Kidney tubule cell (primary cell): ENCODE data around the gene HES7.

Source experiments
- DNase-seq: peaks from one replicate; pipeline ENCODE4 v3.0.0-alpha.2; 2018; ENCODE audit warnings: low spot score

The HES7 gene

DNA sequence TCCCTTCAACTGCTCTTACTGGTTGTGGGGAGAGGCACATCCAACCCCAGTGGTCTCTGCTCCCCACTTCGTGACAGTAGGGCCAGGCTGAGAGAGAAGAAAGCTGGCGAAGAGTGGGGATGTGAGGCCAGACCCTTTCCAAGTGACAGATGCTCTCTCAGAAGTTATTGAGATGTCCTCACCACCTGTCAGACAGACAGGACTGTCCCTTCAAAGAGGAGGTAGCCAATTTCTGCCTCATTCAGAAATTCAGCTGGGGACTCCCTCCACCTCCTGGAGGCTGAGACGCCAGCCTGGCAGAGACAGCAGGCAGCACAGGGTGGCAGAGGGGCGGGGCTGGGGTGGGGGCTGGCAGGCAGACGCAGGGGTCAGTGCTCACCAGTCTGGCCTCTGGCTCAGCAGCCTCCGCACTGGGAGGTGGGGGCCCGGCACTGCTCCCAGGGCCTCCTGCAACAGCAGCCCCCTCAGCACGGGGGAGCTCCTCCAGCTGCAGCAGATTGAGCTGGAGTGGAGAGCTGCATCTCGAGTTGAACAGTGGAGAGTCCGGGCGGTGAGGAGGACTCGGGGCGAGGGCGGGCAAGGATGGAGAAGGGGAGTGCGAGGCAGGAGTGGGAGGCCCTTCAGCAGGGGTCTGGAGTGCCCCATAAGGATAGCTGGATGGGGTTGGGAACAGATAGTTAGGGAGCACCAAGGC is 19.1 kb upstream of the HES7 start:
- no peak for DNase-seq

DNA sequence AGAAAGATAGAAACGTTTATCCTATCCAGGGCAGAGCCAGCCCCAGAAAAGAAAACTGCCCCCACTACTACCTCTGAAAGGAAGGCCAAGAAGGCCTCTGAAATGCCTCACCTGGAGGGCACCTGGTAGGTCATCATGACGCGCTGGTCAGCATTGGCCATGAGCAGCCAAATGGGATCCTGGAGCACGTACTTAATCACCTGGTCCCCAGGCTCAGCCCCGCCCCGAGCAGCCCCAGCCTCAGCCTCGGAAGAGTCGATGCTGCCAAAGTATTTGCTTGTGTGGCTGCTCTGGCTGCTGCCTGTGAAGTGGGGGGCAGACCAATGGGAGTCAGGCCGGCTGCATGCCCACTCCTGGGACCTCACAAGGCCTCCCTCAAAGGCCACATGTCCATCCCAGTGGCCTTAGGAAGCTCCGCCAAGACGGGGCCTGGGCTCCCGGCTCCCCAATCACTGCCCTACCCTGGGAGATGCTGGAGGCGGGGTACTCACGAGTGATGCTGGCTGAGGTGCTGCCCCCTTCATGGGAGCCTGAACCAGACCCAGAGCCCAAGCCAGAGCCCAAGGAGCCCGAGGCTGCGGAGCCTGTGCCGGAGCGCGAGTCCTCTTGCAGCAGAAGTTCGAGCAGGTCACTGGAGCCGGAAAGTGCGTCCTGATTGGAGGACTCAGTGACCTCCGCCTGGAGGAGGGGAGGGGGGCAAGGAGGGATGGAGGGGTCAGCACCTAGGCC is 18.4 kb upstream of the HES7 start:
- DNase-seq = no peak

DNA sequence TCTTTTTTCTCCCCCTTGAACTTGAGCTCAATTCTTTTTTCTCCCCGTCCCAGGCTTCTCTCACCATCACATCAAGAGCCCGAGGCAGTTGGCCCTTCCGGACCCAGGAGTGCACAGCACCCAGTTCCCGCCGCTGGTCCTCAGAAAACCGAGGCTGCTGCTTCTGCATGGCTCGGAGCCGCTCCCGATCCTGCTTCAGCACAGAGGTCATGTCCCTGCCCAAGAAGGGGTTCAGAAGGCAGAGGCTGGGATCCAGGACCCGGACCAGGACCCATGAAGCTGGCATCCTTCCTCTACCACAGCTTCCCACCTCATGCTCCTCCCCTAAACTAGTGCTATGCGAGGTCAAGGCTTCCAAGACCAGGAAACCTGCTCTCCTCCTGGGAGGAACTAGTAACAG is 17.8 kb upstream of the HES7 start:
- no peak for DNase-seq

DNA sequence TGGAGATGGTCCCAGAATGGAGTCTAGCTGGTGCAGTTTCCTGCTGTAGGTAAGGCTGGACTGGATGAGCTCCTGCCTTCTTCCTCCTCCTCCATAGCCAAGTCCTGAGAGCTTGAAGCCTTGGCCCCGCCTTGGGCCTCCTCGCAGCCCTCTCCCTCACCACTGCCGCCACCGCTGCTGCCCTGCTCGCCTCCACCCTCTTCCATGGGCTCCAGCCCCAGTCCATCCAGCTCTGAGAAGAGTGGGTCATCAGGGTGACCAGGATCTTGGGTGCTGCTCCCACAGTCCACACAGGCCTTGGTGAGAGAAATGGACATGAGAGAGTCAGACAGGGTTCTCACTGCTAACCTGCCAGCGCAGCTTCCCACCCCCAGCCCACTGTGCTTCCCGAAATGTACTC is 17.1 kb upstream of the HES7 start:
- DNase-seq = no peak

DNA sequence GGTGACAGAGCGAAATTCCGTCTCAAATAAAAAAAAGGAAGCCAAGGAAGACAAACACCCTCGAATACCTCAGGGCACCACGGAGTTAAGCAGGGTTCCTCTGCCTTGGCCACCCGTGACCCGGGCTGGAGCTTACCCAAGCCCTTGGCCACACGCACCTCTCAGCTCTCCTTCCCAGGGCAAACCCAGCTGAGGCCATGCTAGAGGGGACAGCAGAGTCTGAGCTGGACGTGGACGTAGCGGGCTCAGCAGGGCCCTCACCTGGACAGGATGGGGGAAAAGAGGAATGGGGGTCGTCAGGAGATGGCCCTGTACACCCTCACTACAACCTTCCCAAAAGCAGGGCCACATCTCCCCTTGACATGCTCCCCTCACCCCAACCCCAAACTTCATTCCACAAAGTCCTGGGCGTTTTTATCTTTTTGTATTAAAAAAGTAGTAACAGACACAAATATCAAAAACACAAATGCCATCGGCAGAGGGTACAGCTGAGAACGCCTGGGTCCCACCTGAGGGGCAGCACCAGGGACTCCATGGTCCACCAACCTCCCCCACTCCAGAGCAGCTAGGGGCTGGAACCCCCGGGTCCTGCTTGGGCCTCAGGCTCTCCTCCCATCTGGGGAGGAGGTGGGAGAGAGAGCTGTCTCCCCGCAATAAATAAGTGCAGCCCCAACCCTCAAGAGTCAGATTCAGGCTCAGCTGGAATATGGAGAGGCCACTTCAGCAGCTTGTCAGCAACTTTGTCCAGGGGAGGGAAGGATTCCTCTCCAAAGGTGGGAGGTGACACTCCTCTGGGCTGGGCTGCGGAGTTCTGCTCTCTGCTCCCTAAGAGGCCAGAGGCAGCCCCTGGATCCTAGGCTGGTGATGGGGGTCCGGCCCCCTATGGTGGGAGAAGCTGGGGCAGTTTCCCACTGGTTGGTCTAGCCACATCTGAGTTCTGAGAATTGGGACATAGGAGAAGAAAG is 16.4 kb upstream of the HES7 start:
- no peak for DNase-seq

DNA sequence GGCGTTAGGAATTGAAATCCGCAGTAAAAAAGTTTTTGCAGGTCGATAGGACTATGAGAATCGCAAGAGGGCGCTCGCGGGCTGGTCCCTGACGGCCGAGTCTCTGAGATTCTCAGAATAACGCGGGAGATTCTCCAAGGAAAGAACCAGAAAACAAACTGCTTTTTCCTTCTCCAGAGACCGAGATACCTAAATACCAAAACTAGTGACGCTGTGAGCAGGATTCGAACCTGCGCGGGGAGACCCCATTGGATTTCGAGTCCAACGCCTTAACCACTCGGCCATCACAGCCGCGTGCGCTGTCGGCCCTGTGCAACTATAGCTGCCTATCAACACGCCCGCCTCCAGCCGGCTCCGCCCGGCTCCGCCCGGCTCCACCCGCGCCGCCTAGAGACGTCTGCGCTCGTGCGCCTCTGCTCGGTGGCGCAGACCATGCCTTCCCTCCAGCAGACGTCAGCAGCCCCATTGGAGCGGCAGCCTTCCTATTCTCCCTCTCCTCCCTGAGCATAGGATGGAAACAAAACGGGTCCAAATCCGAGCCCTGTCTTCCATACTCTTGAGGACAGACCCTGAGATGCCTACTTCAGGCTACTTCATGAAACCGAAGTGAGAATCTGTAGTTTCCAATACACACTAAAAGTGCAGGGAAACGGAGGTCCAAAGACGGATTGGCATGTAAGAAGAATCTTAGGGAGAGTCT is 14.9 kb upstream of the HES7 start:
- DNase-seq = peak; percentile 98

DNA sequence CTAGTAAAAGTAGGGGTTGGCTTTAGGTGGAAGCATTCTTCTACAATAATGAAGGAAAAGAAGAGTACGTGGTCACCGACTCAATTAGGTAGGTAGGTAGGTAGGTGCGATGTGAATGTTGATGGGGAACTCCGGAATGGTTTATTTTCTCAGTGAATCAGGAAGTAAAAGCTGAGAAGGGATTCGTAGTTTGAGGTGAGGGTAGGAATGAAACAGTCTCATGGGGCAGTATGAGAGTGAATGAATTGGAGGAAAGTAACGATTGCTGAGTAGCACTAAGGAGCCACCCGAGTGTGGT is 14.4 kb upstream of the HES7 start:
- no peak for DNase-seq

DNA sequence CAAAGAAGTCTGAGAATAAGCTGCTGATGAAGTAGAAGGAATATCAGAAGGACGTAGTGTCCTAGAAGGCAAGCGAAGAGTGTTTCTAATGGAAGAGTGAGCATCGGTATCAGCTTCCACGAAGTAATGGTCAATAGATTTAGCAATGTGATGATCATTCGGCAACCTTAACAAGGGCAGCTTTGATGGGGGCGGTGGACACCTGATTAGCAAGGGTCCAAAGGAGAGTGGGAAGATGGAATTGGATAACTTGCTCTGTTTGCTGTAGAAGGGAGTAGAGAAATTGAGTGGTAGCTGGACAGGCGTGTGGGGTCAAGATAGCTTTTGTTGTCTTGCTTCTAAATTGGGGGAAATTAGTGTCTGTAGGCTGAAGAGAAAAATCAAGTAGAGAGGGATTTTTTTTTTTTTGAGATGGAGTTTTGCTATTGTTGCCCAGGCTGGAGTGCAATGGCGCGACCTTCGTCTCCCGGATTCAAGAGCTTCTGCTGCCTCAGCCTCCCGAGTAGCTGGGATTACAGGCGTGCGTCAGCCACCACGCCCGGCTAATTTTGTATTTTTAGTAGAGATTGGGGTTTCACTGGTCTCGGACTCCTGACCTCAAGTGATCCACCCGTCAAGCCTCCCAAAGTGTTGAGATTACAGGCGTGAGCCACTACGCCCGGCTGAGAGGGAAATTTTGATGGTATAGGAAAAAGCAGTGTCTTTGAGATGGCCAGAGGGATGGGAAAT is 13.9 kb upstream of the HES7 start:
- DNase-seq = peak; percentile 18

DNA sequence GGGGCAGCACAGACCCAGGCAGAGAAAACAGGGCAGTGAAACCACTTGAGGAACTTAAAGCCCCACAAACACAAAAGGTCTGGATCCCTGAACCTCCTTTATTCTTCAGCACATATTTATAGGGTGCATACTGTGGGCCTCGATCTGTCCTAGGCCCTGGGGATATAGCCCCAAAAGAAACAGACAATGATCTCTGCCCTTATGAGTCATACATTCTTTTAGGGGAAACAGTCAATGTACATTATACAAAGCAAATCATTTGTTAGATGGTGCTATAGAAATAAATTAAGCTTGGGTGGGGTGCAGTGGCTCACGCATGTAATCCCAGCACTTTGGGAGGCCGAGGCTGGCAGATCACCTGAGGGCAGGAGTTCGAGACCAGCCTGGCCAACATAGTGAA is 10.0 kb upstream of the HES7 start:
- DNase-seq = no peak

DNA sequence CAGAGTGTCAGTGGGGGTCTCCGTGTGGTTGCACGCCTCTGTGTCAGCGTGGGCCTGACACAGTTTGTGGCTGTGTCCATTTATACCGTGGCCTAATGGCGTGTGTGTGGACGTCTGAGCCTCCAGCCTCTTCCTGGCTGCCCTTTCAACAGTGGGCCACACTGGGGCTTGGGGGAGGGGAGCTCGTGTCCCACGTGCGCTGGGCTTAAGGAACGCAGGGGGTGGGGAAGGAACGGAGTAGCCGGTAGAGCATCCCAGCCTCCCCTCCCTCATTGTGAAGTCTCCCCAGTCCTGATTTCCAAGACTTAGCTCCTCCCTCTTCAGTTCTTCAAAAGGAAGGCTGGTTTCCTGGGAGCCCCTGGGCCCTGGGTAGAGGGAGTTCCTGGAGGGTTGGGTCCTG is 9.5 kb upstream of the HES7 start:
- no peak for DNase-seq

DNA sequence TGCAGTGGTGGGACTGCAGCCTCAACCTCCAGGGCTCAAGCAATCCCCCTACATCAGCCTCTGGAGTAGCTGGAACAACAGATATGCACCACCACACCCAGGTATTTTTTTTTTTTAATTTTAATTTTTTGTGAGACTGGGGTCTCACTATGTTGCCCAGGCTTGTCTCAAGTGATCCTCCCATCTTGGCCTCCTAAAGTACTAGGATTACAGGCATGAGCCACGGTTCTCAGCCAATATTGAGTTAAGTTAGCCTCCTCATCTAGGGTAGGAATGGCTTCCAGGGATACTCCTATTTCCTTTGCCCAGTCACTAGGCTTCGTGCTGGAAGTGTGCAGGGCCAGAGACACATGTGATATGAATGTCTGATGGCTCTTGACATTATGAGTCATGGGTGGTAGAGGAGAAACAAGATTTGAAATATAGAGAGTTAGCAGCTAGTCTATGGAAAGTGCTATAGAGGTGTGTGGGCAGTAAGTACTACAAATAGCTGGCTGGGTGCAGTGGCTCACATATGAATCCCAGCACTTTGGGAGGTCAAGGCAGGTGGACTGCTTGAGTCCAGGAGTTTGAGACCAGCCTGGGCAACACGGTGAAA is 8.0 kb upstream of the HES7 start:
- DNase-seq = peak; percentile 52

DNA sequence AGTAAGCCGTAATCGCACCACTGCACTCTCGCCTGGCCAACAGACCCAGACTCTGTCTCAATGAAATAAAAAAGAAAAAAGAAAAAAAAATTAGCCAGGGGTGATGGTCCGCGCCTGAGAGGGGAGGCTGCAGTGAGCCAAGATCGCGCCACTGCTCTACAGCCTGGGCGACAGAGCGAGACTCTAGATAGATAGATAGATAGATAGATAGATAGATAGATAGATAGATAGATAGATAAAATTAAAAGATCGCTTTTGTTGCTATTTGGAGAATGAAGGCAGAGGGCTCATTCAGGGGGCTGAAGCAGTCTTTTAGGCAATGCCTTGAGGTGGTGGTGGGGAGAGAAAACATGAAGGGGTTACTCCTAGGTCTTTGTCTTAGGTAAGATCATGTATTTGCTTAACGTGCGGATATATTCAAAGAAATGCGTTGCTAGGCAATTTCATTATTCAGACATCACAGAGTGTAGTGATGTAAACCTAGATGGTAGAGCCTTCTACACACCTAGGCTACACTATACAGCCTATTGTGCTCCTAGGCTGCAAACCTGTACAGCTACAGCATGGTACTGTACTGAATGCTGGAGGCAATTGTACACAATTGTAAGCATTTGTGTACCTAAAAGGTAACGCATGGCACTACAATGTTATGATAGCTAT is 4.3 kb upstream of the HES7 start:
- DNase-seq = no peak

DNA sequence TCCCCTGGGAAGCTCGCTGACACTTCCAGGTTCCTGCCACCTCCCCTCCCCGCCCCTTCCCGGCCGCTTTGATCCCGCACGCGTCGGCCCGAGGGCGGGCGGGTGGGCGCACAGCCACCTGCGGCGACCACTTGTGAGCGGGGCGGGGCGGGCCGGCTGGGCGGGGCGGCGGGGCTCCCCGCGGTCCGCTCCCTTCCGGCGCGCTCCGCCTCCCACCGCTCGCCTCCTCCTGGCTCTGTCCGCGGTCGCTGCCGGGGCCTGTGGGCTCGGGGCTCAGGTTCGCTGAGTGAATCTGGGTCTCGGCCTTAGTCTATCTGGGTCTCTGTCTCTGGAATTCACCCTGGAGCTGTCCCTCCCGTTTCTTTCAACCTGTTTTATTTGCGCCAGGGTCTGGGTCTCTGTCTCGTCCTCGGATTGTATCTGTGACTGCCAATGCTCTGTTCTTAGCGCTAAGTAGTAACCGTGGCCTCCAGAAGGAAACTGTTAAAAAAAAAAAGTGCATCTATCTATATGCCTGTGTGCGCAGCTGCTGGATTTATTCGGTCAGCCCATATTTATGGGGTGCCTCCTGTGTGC is 2.7 kb upstream of the HES7 start:
- DNase-seq = peak; percentile 50

DNA sequence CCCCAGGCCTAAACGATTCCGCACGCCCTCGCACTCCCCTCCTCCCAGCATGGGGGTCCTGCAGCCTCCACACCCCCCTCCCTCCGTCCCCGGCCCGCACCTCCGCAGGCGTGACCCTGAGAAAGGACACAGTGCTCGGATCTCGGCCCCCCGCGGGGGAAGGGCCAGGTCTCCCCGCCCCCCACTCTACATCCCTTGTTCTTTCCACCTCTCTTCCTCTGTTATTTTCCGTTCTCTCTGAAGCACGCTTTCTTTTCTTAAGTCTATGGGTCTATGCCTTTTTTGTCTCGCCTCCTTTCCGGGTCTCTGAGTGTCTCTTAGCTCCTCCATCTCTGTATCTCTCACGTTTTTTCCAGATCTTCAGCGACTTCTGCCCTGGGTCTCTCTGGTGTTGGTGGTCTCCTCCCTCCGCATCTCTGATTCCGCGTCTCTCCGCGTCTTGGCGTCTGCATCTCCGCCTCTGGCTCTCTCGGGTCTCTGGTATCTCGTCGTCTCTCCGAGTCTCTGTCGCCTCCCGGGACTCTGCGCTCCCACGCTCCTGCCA is 2.1 kb upstream of the HES7 start:
- DNase-seq = peak; percentile 27

DNA sequence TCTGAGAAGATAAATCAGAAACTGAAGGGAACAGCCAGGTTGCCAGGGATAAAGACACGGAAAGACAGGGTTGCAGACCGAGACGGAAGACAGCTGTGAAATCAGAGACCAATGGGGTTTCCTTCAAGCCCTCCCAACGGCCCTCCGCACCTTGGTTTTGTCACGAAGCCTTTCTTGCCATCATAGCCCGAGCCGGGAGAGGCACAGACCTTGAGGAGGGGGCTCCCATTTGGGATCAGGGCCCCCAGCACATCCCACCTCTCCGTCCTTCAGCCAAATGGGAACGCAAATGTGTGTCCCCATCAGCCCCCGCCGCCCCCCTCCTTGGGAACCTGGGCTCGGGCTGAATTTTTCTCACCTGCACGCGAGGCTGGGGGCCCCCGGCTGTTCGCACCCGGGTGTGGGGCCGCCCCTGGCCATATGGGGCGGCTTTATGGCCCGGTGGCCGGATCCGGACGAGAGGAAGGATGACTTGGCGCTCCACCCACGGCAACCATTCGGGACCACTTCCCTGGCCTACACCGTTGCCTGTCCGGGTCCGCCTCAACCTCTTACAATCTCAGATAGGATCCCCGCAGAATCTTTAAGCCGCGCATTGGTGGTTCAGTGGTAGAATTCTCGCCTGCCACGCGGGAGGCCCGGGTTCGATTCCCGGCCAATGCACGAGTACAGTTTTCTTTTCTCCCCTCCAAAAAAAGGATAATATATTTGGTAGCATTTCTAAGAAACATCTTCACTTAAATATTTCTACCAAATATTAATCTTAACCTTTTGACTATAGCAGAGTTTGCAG is 1.4 kb upstream of the HES7 start:
- DNase-seq = peak; percentile 74

DNA sequence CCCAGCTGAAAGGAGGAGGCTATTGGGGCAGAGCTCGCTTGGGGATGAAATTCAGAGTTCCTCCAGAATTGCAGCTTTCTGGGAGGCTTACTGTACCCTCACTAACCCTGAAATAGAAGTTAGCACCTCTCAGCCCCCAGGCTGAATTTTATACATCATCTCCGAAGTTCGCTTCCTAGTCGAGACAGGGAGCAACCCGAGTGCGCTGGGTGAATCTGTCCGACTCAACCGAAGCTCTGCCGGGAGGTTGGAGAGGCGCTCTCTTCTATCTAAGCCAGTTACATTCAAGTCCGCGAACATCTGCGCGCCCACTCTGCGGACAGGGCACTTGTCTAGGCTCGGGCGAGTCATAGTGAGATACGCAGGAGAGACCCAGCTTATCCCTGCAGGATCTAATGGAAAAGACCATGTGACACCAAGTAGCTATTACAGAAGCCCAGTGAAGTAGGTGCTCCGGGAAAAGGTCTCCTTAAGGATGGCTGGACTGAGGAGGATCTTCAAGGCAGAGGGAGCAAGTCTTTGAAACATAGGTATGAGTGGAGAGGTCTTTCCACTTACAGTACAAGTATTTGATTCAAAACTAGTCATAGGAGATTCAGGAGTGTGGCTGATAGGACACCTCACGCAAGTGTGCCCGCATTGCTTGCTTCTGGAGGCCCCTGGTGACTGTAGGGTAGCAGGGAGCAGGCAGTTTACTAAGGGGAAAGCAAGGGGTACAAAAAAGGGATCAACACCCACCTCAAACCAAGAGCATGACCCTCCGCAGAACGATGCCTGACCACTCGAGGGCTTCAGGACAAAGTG is 646 bp upstream of the HES7 start:
- DNase-seq = peak; percentile 17

DNA sequence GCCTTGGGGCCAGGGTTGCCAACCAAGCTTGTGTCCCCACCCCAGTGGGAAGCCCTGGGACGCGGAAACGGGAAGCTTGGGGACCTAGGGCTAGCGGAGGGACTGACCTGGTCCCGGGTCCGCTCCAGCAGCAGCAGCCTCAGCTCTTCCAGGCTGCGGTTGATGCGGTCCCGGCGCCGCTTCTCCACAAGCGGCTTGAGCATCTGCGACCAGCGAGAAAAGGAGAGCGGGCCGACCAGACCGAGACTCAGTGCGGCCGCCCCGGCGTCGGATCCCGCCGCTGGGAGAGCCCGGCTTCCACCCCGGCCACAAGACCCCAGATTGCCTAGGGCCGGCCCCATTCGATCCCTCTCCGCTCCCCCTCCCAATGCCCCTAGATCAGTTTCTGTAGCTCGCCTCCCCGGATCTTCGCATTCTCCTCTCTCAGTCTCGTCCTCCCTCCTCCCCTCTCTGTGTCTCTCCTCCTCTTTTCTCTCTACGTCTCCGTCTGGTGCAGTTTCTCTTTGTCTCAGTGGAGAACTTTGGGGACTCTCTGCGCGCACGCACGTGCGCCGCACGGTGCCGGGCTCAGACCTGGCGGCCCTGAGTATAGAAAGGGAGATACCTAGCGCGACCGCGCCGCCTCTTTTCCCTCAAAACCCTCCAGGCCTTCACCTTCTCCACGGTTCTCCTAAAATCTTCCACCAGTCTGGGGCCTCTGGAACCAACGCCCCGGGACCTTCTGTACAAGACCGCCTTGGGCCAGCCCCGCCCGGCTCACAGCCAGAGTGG is 797 bp downstream of the HES7 start:
- peak; percentile 10 for DNase-seq
